CD4-positive, alpha-beta memory T cell (primary cell): Measurements from ENCODE around the gene FRMD4A. TPM values are rescaled to one million over a fixed set of nuclear protein-coding genes. Genes with fewer than 3 reads are reported as not detected.

ENCODE experiments used
- CTCF ChIA-PET: fragments of 350-600 bp; sonication (Branson Sonifier 250); formaldehyde crosslinking; loops from one replicate; lab custom pipeline; 2021; ENCODE audit warnings: inconsistent platforms; ENCODE audit not compliant: partially characterized antibody; lab: Charles Lee
- POLR2A ChIA-PET: fragments of 350-600 bp; sonication (Branson Sonifier 250); formaldehyde crosslinking; loops from one replicate; lab custom pipeline; 2021; ENCODE audit not compliant: partially characterized antibody; lab: Charles Lee
- DNase-seq, 5 donors: peaks; one replicate each; pipeline versions ENCODE4 v3.0.0 to v3.0.0-alpha.2; 2020 to 2022; ENCODE audit warnings: mixed read lengths in 1 of 5
- H3K27ac ChIP-seq: one replicate; pipeline ENCODE4 v1.7.0; 2013; ENCODE audit warnings: low read depth, low read length
- H3K27me3 ChIP-seq: 2 replicates; pipeline ENCODE4 v1.7.0; 2013; ENCODE audit warnings: mild to moderate bottlenecking, low read length, moderate library complexity; ENCODE audit not compliant: insufficient read depth
- H3K36me3 ChIP-seq: 2 replicates; pipeline ENCODE4 v1.7.0; 2013; ENCODE audit warnings: mild to moderate bottlenecking, low read length, moderate library complexity; ENCODE audit not compliant: insufficient read depth
- H3K4me1 ChIP-seq: 2 replicates; pipeline ENCODE4 v1.7.0; 2013; ENCODE audit warnings: mild to moderate bottlenecking, low read length, moderate library complexity; ENCODE audit not compliant: insufficient read depth
- H3K4me3 ChIP-seq, 2 donors: one replicate each; pipeline ENCODE4 v1.7.0; 2013; ENCODE audit warnings: low read length in 2 of 2, mild to moderate bottlenecking in 1 of 2
- H3K9me3 ChIP-seq, 2 donors: one replicate each; pipeline ENCODE4 v1.7.0; 2013; ENCODE audit warnings: low read length in 2 of 2, control low read depth in 1 of 2; ENCODE audit not compliant: control insufficient read depth in 1 of 2
- H3K27ac Mint-ChIP-seq, 7 donors: one replicate each; pipeline ENCODE4 v1.8.0; 2020 to 2021; ENCODE audit warnings: mixed read lengths in 7 of 7, mild to moderate bottlenecking in 6 of 7, inconsistent platforms in 3 of 7, moderate library complexity in 3 of 7
- H3K27me3 Mint-ChIP-seq, 2 donors: one replicate each; pipeline ENCODE4 v1.8.0; 2020 to 2021; ENCODE audit warnings: mixed read lengths in 2 of 2
- H3K36me3 Mint-ChIP-seq, 2 donors: one replicate each; pipeline ENCODE4 v1.8.0; 2020 to 2021; ENCODE audit warnings: mixed read lengths in 2 of 2, inconsistent platforms in 1 of 2, mild to moderate bottlenecking in 1 of 2
- H3K4me1 Mint-ChIP-seq, 4 donors: one replicate each; pipeline ENCODE4 v1.8.0; 2020 to 2021; ENCODE audit warnings: mixed read lengths in 4 of 4, mild to moderate bottlenecking in 1 of 4
- H3K4me3 Mint-ChIP-seq, 8 donors: one replicate each; pipeline ENCODE4 v1.8.0; 2020 to 2021; ENCODE audit warnings: mixed read lengths in 8 of 8, mild to moderate bottlenecking in 7 of 8, moderate library complexity in 6 of 8, inconsistent platforms in 3 of 8
- H3K9me3 Mint-ChIP-seq, 8 donors: one replicate each; pipeline ENCODE4 v1.8.0; 2020 to 2021; ENCODE audit warnings: mixed read lengths in 8 of 8, mild to moderate bottlenecking in 5 of 8, inconsistent platforms in 3 of 8, moderate library complexity in 1 of 8
- intact Hi-C: fragments of 100-400 bp; cut with micrococcal nuclease; formaldehyde crosslinking; loops from one replicate; pipeline ENCODE4 v1.15.1; 2023
- polyA plus RNA-seq, 2 donors: library from polyadenylated mRNA; unstranded; fragments of 300-500 nt; fragmentation: Illumina TruSeq; gene quantifications; one replicate each; pipeline ENCODE4 v1.2.3, GENCODE V29; 2021
- total RNA-seq, 2 experiments: library from RNA; stranded (reverse); gene quantifications; one replicate each; pipeline ENCODE4 v1.2.3, GENCODE V29; 2021

Gene FRMD4A
- total and polyA plus RNA-seq, 4 experiments from 2014 or later = 0.89 to 2.4 (median 1.9) TPM; not detected in 1

DNA sequence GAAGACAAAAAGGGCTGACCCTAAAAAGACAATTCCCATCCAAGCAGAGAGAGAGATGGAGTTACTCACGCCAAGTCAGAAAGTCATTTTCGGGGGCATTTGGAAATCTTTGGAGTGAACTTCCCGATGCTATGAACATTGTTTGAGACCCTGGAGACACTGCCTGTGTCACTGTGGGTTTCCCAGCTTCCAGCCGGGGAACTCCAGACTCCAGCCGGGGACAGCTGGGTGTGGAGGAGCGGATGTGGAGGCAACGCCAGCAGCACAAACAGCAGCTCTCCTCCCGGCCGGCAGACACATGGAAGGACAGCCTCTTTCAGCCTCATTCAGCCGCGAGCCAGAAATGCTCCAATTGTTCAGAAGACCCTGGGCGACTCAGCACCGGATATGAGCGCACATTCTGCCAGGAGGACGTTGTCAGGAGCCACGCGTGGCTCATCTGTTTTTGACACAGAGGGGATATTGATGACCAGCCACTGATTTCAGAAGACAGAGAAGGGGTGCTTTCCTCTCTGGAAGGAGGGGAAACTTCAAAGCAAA lies 646.4 kb downstream of the FRMD4A start:
- DNase-seq = no peak
- intact Hi-C loops = no loop called here

DNA sequence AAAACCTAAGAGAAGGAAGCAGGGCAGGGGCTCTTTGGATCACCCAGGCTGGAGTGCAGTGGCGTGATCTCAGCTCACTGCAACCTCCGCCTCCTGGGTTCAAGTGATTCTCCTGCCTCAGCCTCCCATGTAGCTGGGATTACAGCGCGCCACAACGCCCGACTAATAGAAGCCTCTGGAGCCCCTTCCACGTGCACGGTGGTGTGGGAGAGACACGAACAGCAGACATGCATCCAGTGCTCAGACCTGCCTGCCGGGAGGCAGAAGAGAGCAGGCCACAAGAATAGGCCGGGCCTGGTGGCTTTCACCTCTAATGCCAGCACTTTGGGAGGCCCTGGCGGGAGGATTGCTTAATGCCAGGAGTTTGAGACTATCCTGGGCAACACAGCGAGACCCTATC lies 647.7 kb downstream of the FRMD4A start:
- no peaks in the 10 kb centered on the region for H3K36me3 ChIP-seq
- H3K4me1 ChIP-seq = no peaks in the 10 kb centered on the region
- no peaks in the 10 kb centered on the region for H3K27me3 ChIP-seq
- intact Hi-C loops = no loop called here
- Mint-ChIP-seq H3K36me3 (no peaks in the 10 kb centered on the region), H3K9me3 (no peaks in the 10 kb centered on the region), H3K27me3 (peaks cover 7 to 9% of the 10 kb centered on the region in 2 donors), H3K27ac (no peak overlapping the region), H3K4me1 (no peaks in the 10 kb centered on the region), H3K4me3 (no peak overlapping the region)
- POLR2A ChIA-PET = no interaction called here
- no peak overlapping the region for H3K27ac ChIP-seq
- DNase-seq = no peak
- no peaks in the 10 kb centered on the region for H3K9me3 ChIP-seq
- H3K4me3 ChIP-seq = no peak overlapping the region
- CTCF ChIA-PET = interaction anchor here (2.2 kb wide), 1 partner anchor 24 kb away, joined by 6 read pairs; no protein-coding TSS in a partner anchor

More for the DNA sequence above, 646.4 kb downstream of the FRMD4A start:
- Histone ChIP-seq H3K27me3 (no peaks in the 10 kb centered on the region), H3K4me3 (no peak overlapping the region), H3K4me1 (no peaks in the 10 kb centered on the region), H3K27ac (no peak overlapping the region), H3K36me3 (no peaks in the 10 kb centered on the region), H3K9me3 (no peaks in the 10 kb centered on the region)
- Mint-ChIP-seq H3K4me1 (no peaks in the 10 kb centered on the region), H3K9me3 (no peaks in the 10 kb centered on the region), H3K36me3 (no peaks in the 10 kb centered on the region), H3K4me3 (no peak overlapping the region), H3K27ac (no peak overlapping the region), H3K27me3 (peaks cover 7 to 9% of the 10 kb centered on the region in 2 donors)
- CTCF ChIA-PET = interaction anchor here (1.0 kb wide), 1 partner anchor 25 kb away, joined by 4 read pairs; no protein-coding TSS in a partner anchor
- POLR2A ChIA-PET = no interaction called here

DNA sequence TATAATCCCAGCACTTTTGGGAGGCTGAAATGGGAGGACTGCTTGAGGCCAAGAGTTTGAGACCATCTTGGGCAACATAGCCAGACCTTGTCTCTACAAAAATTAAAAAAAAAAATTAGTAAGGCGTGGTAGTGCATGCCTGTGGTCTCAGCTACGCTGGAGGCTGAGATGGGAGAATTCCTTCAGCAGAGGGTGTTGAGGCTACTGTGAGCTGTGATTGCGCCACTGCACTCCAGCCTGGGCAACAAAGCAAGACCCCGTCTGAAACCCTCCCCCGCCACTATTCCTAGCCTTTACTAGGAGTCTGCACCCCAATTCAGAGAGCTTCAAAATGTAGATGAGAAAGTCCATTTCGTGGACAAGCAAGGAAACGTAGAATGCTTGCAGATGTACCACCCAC lies 648.8 kb downstream of the FRMD4A start:
- Histone ChIP-seq H3K36me3 (no peaks in the 10 kb centered on the region), H3K4me1 (no peaks in the 10 kb centered on the region), H3K27ac (no peak overlapping the region), H3K9me3 (no peaks in the 10 kb centered on the region), H3K4me3 (no peak overlapping the region), H3K27me3 (no peaks in the 10 kb centered on the region)
- peaks cover 0 to 2% (median 0%) of the 10 kb centered on the region in 8 donors for H3K9me3 Mint-ChIP-seq
- H3K4me1 Mint-ChIP-seq = no peaks in the 10 kb centered on the region
- peaks cover 7 to 14% of the 10 kb centered on the region in 2 donors for H3K27me3 Mint-ChIP-seq
- no peak overlapping the region for H3K4me3 Mint-ChIP-seq
- H3K27ac Mint-ChIP-seq = no peak overlapping the region
- H3K36me3 Mint-ChIP-seq = no peaks in the 10 kb centered on the region
- intact Hi-C loops = no loop called here
- ChIA-PET POLR2A (no interaction called here), CTCF (interaction anchor here (1.5 to 2.2 kb wide), 2 partner anchors 10 to 23 kb away, joined by 3 to 6 read pairs; no protein-coding TSS in a partner anchor)
- DNase-seq = no peak

DNA sequence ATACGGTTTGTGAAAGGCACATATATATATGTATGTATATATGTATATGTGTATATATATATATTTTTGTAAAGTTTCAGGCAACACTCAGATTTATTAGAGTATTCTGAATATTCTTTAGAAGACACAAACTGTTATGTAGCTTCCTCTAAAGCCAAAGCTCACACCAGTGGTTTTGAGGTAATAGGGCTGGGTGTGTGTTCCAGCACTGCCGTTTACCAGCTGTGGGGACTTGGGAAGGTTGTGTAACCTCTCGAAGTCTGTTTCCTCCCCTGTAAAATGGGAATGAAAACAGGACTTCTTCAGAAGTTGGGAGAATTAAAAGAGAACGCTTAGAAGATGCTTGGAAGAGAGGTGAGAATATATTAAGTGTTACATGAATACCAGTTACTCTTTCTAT lies 649.2 kb downstream of the FRMD4A start:
- peaks cover 0 to 2% (median 0%) of the 10 kb centered on the region in 8 donors for H3K9me3 Mint-ChIP-seq
- H3K4me3 ChIP-seq = no peak overlapping the region
- ChIA-PET POLR2A (no interaction called here), CTCF (interaction anchor here (1.5 to 2.2 kb wide), 2 partner anchors 10 to 22 kb away, joined by 3 to 6 read pairs; no protein-coding TSS in a partner anchor)
- no peaks in the 10 kb centered on the region for H3K27me3 ChIP-seq
- no peak overlapping the region for H3K4me3 Mint-ChIP-seq
- H3K36me3 ChIP-seq = no peaks in the 10 kb centered on the region
- no peaks in the 10 kb centered on the region for H3K4me1 Mint-ChIP-seq
- H3K9me3 ChIP-seq = no peaks in the 10 kb centered on the region
- no peak overlapping the region for H3K27ac ChIP-seq
- intact Hi-C loops = no loop called here
- no peak for DNase-seq
- H3K27me3 Mint-ChIP-seq = peaks cover 7 to 14% of the 10 kb centered on the region in 2 donors
- H3K27ac Mint-ChIP-seq = no peak overlapping the region
- no peaks in the 10 kb centered on the region for H3K4me1 ChIP-seq
- H3K36me3 Mint-ChIP-seq = no peaks in the 10 kb centered on the region

DNA sequence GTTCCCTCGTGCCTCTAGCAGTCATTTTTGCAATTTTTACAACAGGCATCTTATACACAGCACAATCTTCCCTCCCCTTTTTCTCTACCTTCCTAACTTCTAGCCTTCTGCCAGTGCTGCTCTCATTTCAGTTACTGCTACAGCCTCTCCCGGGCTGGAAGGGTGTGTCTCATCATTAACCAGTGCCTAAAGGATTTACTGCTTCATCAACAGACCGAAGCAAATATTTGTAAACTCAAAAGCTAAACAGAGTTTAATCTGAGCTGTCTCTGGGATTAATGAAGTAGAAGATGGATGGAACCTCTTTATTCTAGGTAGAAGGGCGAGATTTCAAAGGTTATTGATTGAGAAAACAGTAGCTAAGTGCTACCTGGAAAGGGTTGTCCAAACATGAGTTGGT lies 649.6 kb downstream of the FRMD4A start:
- H3K9me3 ChIP-seq = no peaks in the 10 kb centered on the region
- no peaks in the 10 kb centered on the region for H3K27me3 ChIP-seq
- Mint-ChIP-seq H3K36me3 (no peaks in the 10 kb centered on the region), H3K9me3 (peaks cover 0 to 2% (median 0%) of the 10 kb centered on the region in 8 donors), H3K4me3 (no peak overlapping the region), H3K27ac (no peak overlapping the region), H3K27me3 (peaks cover 7 to 14% of the 10 kb centered on the region in 2 donors), H3K4me1 (no peaks in the 10 kb centered on the region)
- ChIA-PET POLR2A (no interaction called here), CTCF (interaction anchor here (1.5 to 2.2 kb wide), 2 partner anchors 11 to 22 kb away, joined by 3 to 6 read pairs; no protein-coding TSS in a partner anchor)
- no peak overlapping the region for H3K27ac ChIP-seq
- no peak overlapping the region for H3K4me3 ChIP-seq
- H3K4me1 ChIP-seq = no peaks in the 10 kb centered on the region
- H3K36me3 ChIP-seq = no peaks in the 10 kb centered on the region
- intact Hi-C loops = no loop called here
- DNase-seq = no peak

DNA sequence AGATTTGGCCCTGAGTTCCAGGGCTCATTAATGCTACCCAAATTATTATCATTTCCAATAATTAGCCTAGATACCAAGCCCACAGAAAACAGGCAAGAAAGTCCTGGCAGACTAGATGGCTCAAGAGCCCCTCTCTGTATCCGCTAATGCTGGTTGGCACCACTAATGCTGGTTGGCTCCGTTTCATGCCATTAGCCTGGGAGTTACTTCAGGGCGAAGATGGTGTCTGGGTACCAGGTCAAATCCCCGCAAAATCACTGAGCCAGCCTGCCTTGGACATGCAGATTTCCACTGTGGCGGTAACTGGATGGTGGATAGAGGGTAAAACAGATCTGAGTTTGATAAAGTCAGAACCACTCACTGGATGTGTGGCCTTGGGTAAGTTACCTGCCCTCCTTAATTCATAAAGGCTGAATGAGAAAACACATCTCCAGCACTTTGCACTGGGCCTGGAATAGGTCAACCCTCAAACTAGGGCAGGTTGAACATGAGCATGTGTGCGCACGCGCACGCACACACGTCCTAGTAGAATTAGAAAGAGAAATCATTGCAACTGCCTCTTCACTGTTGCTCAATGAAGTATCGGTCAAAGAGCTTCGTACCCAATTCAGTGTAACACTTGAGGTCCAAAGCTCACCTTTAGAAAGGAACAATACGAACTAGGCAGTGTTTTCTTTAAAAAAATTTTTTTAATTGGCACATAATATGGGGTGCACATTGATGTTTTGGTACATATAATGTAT lies 652.5 kb downstream of the FRMD4A start:
- H3K4me1 Mint-ChIP-seq = no peaks in the 10 kb centered on the region
- no peak for DNase-seq
- H3K36me3 ChIP-seq = no peaks in the 10 kb centered on the region
- no peaks in the 10 kb centered on the region for H3K4me1 ChIP-seq
- H3K27ac Mint-ChIP-seq = no peak overlapping the region
- no peak overlapping the region for H3K4me3 Mint-ChIP-seq
- no peaks in the 10 kb centered on the region for H3K9me3 ChIP-seq
- no peaks in the 10 kb centered on the region for H3K27me3 ChIP-seq
- ChIA-PET POLR2A (no interaction called here), CTCF (interaction anchor here (1.3 kb wide), 1 partner anchor 19 kb away, joined by 3 read pairs; no protein-coding TSS in a partner anchor)
- H3K4me3 ChIP-seq = no peak overlapping the region
- intact Hi-C loops = no loop called here
- H3K9me3 Mint-ChIP-seq = peaks cover 0 to 2% (median 0%) of the 10 kb centered on the region in 8 donors
- H3K27ac ChIP-seq = no peak overlapping the region
- H3K27me3 Mint-ChIP-seq = peaks cover 7 to 11% of the 10 kb centered on the region in 2 donors
- H3K36me3 Mint-ChIP-seq = no peaks in the 10 kb centered on the region
